KBM-7 (cell line): ENCODE measurements around the gene FARP1.

ENCODE experiments used
- DNase-seq: peaks from one replicate; pipeline ENCODE4 v3.0.0-alpha.2; 2015
- in situ Hi-C: fragments of 300-500 bp; cut with MboI; formaldehyde crosslinking; loops from 2 replicates; pipeline ENCODE4 v1.14.3; 2020; ENCODE audit warnings: low sequenced_read_pairs, low pct_unique_long_range_greater_than_20kb, mixed read lengths

Gene FARP1

GRCh38 chr13:98334620-98335205 is 191.8 kb downstream of the FARP1 start:
- in situ Hi-C loops = no loop called here
- no peak for DNase-seq

- in situ Hi-C loops = no loop called here
- DNase-seq = peak; percentile 21
Observed at GRCh38 chr13:98335721-98336120, 192.8 kb downstream of the FARP1 start.

GRCh38 chr13:98338310-98338709 is 195.4 kb downstream of the FARP1 start:
- in situ Hi-C loops = no loop called here
- DNase-seq = no peak

- in situ Hi-C loops = no loop called here
- DNase-seq = no peak
Observed at GRCh38 chr13:98339684-98340425, 197.0 kb downstream of the FARP1 start.

GRCh38 chr13:98342953-98343352 is 200.1 kb downstream of the FARP1 start:
- in situ Hi-C loops = no loop called here
- no peak for DNase-seq

- no peak for DNase-seq
- in situ Hi-C loops = no loop called here
Observed at GRCh38 chr13:98343461-98343860, 200.6 kb downstream of the FARP1 start.

- in situ Hi-C loops = no loop called here
- no peak for DNase-seq
Observed at GRCh38 chr13:98344392-98344791, 201.5 kb downstream of the FARP1 start.

- no peak for DNase-seq
- in situ Hi-C loops = no loop called here
Observed at GRCh38 chr13:98345107-98345935, 202.4 kb downstream of the FARP1 start.

DNA sequence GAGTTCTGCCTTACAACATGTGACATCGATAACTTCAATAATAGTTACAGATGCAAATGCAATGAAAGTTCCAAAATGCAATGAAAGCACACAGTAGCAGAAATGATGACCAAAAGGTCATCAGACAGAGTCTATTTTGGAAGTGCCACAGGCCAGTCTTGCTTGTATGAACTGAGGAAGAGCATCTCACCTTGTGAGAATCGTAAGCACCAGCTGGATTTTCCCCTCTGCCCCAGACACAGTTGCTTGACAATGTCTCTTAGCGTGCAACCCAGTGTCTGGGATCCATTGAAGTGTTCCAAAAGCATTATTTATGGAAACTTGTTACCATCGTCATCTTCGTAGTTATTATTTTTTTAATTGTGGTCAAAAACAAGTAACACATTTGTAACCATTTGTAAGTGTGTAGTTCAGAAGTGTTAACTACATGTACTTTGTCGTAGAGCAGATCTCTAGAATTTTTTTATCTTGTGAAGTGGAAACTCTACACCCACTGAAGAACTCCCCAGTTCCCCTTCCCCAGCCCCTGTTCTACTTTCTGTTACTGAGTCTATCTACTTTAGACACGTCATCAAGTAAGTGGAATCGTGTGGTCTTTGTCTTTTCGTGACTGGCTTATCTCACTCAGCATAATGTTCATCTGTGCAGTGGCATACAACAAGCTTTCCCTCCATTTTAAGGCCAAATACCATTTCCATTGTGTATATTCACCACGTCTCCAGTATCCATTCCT is 204.2 kb downstream of the FARP1 start:
- no peak for DNase-seq
- in situ Hi-C loops = no loop called here

GRCh38 chr13:98347756-98348155 is 204.9 kb downstream of the FARP1 start:
- DNase-seq = no peak
- in situ Hi-C loops = no loop called here

DNA sequence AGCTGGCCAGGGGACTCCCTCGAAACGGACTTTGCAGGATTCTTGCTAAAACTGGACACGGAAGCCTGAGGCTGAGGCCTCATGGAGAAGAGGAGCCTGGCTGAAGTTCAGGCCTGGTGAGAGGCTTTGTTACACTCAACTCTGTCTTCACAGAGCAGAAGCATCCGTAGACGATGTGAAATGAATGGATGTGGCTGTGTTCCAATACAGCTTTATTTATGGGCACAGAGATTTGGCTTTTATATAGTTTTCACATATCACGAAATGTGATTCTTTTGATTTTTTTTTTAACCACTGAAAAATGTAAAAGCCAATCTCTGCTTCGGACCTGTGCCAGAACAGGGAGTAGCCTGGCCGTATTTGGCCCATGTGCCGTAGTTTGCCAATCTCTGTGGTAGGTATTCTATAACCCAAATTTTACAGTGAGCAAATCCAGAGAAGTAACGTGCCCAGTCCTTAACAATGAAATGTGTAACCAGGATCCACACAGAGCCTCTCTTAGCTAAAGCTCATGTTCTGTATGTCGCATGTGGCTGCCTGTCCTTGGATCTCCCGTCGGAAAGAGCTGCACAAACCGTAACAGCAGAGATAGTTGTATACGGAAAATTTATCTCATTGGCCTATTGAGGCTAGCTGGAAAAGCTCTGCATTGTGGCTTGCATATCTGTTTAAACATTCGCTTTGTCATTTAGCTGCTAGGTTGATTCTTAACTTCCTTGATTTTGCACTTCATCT is 205.7 kb downstream of the FARP1 start:
- in situ Hi-C loops = no loop called here

GRCh38 chr13:98349731-98350305 is 206.9 kb downstream of the FARP1 start:
- in situ Hi-C loops = no loop called here
- DNase-seq = no peak

More for the DNA sequence above, 205.7 kb downstream of the FARP1 start:
- no peak for DNase-seq

- in situ Hi-C loops = no loop called here
- DNase-seq = no peak
Observed at GRCh38 chr13:98350746-98351330, 207.9 kb downstream of the FARP1 start.

- DNase-seq = no peak
- in situ Hi-C loops = no loop called here
Observed at GRCh38 chr13:98351636-98352035, 208.7 kb downstream of the FARP1 start.

DNA sequence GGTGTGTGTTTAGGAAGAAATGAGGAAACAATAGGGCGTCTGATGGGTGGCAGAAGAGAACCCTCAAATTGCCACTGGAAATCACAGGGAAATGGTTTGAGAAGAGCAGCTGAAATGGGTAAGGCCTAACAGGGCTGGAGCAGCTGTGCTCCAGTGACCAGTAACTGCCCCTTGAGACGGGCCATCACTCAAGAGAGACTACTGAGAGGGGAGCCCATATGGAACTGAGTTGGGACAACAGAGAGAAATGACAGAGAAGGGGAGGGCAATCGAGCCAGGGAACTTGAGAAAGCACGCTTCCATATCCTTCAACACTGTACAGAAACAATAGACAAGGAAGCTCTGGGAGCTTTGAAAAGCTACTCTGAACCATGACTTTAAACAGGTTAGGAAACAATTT is 209.3 kb downstream of the FARP1 start:
- no peak for DNase-seq
- in situ Hi-C loops = no loop called here

DNA sequence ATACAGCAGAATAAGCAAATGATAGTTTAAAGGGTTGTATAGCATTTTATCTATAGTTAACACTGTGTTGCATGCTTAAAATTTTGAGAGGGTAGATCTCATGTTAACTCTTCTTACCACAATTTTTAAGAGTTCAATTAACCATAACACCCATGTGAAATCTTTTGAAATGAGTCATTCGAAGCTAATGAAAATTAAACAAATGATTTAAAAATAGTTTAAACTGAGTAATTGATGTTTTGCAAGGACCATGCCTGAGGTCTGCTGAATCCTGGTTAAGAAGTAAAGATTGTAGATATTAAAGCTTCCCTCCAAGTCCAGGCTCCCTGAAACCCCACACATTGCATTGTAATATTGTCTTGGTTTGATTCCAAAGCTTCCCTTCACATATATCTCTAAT is 210.9 kb downstream of the FARP1 start:
- no peak for DNase-seq
- in situ Hi-C loops = no loop called here

- in situ Hi-C loops = no loop called here
- no peak for DNase-seq
Observed at GRCh38 chr13:98358937-98359336, 216.0 kb downstream of the FARP1 start.

GRCh38 chr13:98360545-98360944 is 217.7 kb downstream of the FARP1 start:
- DNase-seq = no peak
- in situ Hi-C loops = no loop called here
